Heart right ventricle (tissue), 16 donors: ENCODE results near the gene RNF13. TPM values are rescaled to one million over a fixed set of nuclear protein-coding genes. Genes with fewer than 3 reads are reported as not detected.

ENCODE experiments used
- ATAC-seq, 8 donors: fragments of 200-7000 bp; cut with Tn5 transposase; one replicate each; pipeline ENCODE4 v1.9.1; 2020; ENCODE audit warnings: mild to moderate bottlenecking in 8 of 8, moderate library complexity in 8 of 8, moderate number of reproducible peaks in 1 of 8
- DNase-seq, 2 donors: peaks; one replicate each; pipeline ENCODE4 v3.0.0-alpha.2; 2020
- H3K27ac ChIP-seq, 10 donors: fragments of 200-600 bp; sonication (generic) in 2 of 10; one replicate each; pipeline versions ENCODE4 v1.5.0 to v1.8.0; 2020 to 2022; ENCODE audit warnings: mild to moderate bottlenecking in 3 of 10
- H3K27me3 ChIP-seq, 7 donors: fragments of 200-600 bp; one replicate each; pipeline ENCODE4 v1.8.0; 2021 to 2022; ENCODE audit warnings: mild to moderate bottlenecking in 2 of 7
- H3K36me3 ChIP-seq, 9 donors: fragments of 200-600 bp; sonication (generic) in 1 of 9; one replicate each; pipeline versions ENCODE4 v1.5.0 to v1.8.0; 2020 to 2022; ENCODE audit warnings: mild to moderate bottlenecking in 2 of 9
- H3K4me1 ChIP-seq, 9 donors: fragments of 200-600 bp; sonication (generic) in 1 of 9; one replicate each; pipeline versions ENCODE4 v1.5.0 to v1.8.0; 2020 to 2022; ENCODE audit warnings: mild to moderate bottlenecking in 4 of 9
- H3K4me3 ChIP-seq, 10 donors: fragments of 200-600 bp; sonication (generic) in 2 of 10; one replicate each; pipeline versions ENCODE4 v1.5.0 to v1.8.0; 2020 to 2022; ENCODE audit warnings: mild to moderate bottlenecking in 7 of 10, moderate library complexity in 2 of 10
- H3K9me3 ChIP-seq, 11 donors: fragments of 200-600 bp in 10 of 11; sonication (generic) in 2 of 11; one replicate each; pipeline versions ENCODE4 v1.5.0 to v1.8.0; 2013 to 2022; ENCODE audit warnings: mild to moderate bottlenecking in 2 of 11, control low read depth in 1 of 11, moderate library complexity in 1 of 11
- WGBS, 2 donors: extraction: QIAGEN DNeasy Blood & Tissue Kit; methylation state at CpG; one replicate each; pipeline ENCODE4 v1.1.7; 2013; ENCODE audit warnings: inconsistent platforms in 1 of 2; 5-methylcytosine and 5-hydroxymethylcytosine counted together
- intact Hi-C, 10 donors: fragments of 100-400 bp; cut with DNase I; formaldehyde crosslinking; loops; one replicate each; pipeline versions ENCODE4 v1.11.1 to v1.14.2; 2022
- polyA plus RNA-seq, 2 donors: library from polyadenylated mRNA; stranded (reverse); fragments of 200-250 nt; gene quantifications; one replicate each; pipeline ENCODE4 v1.2.3, GENCODE V29; 2013
- total RNA-seq, 10 donors: library from RNA; stranded (reverse); fragmentation: NEBNext Ultra II Directional in 3 of 10; extraction: Animal tissue kit (Norgen Biotek cat#: 25700) in 3 of 10; gene quantifications; one replicate each; pipeline versions ENCODE4 v1.2.1 to v1.2.4, GENCODE V29; 2021 to 2023
- TF ChIP-seq, protein P1 (sequence below), 9 donors: fragments of 200-600 bp; sonication (generic) in 2 of 9; IDR thresholded peaks; one replicate each; pipeline versions ENCODE4 v1.5.0 to v1.8.0; 2021 to 2022; ENCODE audit warnings: antibody characterized with exemption in 9 of 9, mild to moderate bottlenecking in 5 of 9, moderate library complexity in 1 of 9
- donor health status: Arrhythmogenic right ventricular cardiomyopathy.
- donor health status: ischemic (EF 13 %, LVEDD 7.1; RV severe dilation, severe dysfunction).
- donor health status: healthy with polysubstance abuse.
- donor health status: DM: no; HTN: yes; CAD: no.
- donor health status: DM: no; HTN: no; CAD: no.
- donor health status: ischemic (EF 25% LVEDD 6.9; RV normal size, moderate dysfunction).
- donor health status: ischemic (EF 25% LVEDD 5.7; RV mildly dilated, moderate dysfunction).
- donor health status: healthy.
- donor health status: DM: yes; HTN: yes; CAD: no.
- donor health status: Ischemic cardiomyopathy.
- donor health status: ischemic (EF 35%, LVEDD 5.7; RV mildly dilated, moderate dysfunction).
- donor health status: nonischemic (EF 11% LVEDD 7.7; RV severe dilation, severe dysfunction).
- donor health status: DM: yes; HTN: yes; CAD: no.
- donor health status: PGD.
- donor health status: ischemic (EF 29% LVEDD 5.4; RV normal size, mild dysfunction).
- donor health status: nonischemic (EF 23%, LVEDD 6.1; RV moderate dilation, normal function).

RNF13 gene
- total and polyA plus RNA-seq, 12 donors, result 24.8 to 72.3 (median 52.4) TPM

GRCh38 chr3:149909923-149910322 is 96.9 kb downstream of the RNF13 start:
- intact Hi-C loops, result no loop called here
- 69 to 75% methylated on average over 4 of the region's 4 CpGs for WGBS, 2 donors
- peak in 6 of 8 donors; percentile 17 to 79 (median 60) for ATAC-seq
- peak overlapping the region in 1 of 10 donors; percentile 10 for H3K27ac ChIP-seq
- peaks cover 0 to 19% (median 0%) of the 10 kb centered on the region in 9 donors for H3K4me1 ChIP-seq
- H3K36me3 ChIP-seq, result peaks cover 0 to 44% (median 0%) of the 10 kb centered on the region in 9 donors
- no peak for DNase-seq
- TF ChIP-seq, protein P1, sequence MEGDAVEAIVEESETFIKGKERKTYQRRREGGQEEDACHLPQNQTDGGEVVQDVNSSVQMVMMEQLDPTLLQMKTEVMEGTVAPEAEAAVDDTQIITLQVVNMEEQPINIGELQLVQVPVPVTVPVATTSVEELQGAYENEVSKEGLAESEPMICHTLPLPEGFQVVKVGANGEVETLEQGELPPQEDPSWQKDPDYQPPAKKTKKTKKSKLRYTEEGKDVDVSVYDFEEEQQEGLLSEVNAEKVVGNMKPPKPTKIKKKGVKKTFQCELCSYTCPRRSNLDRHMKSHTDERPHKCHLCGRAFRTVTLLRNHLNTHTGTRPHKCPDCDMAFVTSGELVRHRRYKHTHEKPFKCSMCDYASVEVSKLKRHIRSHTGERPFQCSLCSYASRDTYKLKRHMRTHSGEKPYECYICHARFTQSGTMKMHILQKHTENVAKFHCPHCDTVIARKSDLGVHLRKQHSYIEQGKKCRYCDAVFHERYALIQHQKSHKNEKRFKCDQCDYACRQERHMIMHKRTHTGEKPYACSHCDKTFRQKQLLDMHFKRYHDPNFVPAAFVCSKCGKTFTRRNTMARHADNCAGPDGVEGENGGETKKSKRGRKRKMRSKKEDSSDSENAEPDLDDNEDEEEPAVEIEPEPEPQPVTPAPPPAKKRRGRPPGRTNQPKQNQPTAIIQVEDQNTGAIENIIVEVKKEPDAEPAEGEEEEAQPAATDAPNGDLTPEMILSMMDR (IDR thresholded peaks at IDR 0.05), result no peak
- H3K27me3 ChIP-seq, result no peaks in the 10 kb centered on the region
- no peak overlapping the region for H3K4me3 ChIP-seq
- no peaks in the 10 kb centered on the region for H3K9me3 ChIP-seq

DNA sequence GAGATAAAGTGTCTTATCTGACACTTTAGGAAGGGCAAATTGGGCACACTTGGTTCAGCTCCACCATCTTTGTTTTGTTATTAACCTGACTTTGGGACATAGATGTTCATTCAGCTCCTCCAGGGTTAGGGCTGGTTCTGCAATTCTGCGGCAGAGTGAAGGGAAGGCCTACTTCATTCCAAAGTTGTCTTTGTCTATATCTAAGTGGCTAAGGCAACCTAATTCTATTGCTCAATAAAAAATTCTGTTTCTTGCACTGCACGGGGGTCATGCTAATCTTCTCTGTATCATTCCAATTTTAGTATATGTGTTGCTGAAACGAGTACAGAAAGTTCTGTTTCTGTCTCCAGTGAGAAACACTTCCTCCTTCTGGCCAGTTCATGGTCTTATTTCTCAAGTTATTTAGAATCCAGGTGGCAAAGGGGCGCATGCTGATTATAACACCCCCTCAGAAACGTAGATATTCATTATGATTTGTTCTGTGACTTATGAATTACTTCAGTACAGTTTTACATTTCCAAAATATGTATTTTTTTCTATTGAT is 104.2 kb downstream of the RNF13 start:
- Histone ChIP-seq H3K27me3 (no peaks in the 10 kb centered on the region), H3K4me3 (no peak overlapping the region), H3K9me3 (no peaks in the 10 kb centered on the region), H3K27ac (no peak overlapping the region), H3K4me1 (no peaks in the 10 kb centered on the region), H3K36me3 (peaks cover 0 to 75% (median 6%) of the 10 kb centered on the region in 9 donors)
- no peak for ATAC-seq
- intact Hi-C loops, result no loop called here
- no peak for DNase-seq
- TF ChIP-seq, protein P1 (IDR thresholded peaks at IDR 0.05), result no peak
- 87 to 88% methylated on average over 5 of the region's 5 CpGs for WGBS, 2 donors

DNA sequence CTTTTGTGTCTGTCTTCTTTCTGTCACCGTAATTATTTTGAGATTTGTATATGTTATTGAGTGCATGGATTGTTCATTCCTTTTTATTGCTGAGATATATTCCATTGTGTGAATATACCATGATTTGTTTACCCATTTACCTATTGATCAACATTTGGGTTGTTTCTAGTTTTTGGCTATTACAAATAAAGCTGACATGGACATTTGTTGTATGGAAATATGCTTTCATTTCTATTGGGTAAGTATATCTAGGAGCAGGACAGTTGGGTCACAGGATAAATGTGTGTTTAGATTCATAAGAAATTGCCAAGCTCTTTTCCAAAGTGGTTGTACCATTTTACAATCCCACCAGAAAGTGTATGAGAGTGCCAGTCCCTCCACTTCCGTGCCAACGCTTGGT is 106.5 kb downstream of the RNF13 start:
- peaks cover 0 to 70% (median 14%) of the 10 kb centered on the region in 9 donors for H3K36me3 ChIP-seq
- WGBS, 2 donors, result 97 to 98% methylated on average over 3 of the region's 3 CpGs
- intact Hi-C loops, result no loop called here
- no peaks in the 10 kb centered on the region for H3K27me3 ChIP-seq
- H3K4me1 ChIP-seq, result no peaks in the 10 kb centered on the region
- no peak overlapping the region for H3K4me3 ChIP-seq
- ATAC-seq (no peak), DNase-seq (no peak)
- no peaks in the 10 kb centered on the region for H3K9me3 ChIP-seq
- TF ChIP-seq, protein P1 (IDR thresholded peaks at IDR 0.05), result no peak
- H3K27ac ChIP-seq, result no peak overlapping the region

GRCh38 chr3:149920119-149920518 is 107.1 kb downstream of the RNF13 start:
- TF ChIP-seq, protein P1 (IDR thresholded peaks at IDR 0.05), result no peak
- WGBS, 2 donors, result 92 to 97% methylated on average over 3 of the region's 3 CpGs
- no peaks in the 10 kb centered on the region for H3K27me3 ChIP-seq
- no peak for ATAC-seq
- no peak overlapping the region for H3K4me3 ChIP-seq
- peaks cover 0 to 70% (median 14%) of the 10 kb centered on the region in 9 donors for H3K36me3 ChIP-seq
- no peaks in the 10 kb centered on the region for H3K4me1 ChIP-seq
- no peak for DNase-seq
- H3K9me3 ChIP-seq, result no peaks in the 10 kb centered on the region
- intact Hi-C loops, result no loop called here
- no peak overlapping the region for H3K27ac ChIP-seq
